HG03342 (cell line): ENCODE measurements around the gene KIFC3.
"Not testable (repeated sequence)": the region's sequence is repeated elsewhere in the genome, so short reads cannot be mapped to it uniquely, and the experiment has no call there.

Experiments used
- ATAC-seq: cut with Tn5 transposase; IDR thresholded peaks from one replicate; pipeline ENCODE4 v1.9.1; 2021; ENCODE audit warnings: mild to moderate bottlenecking, moderate library complexity; ENCODE audit not compliant: unreplicated experiment

Gene KIFC3, protein sequence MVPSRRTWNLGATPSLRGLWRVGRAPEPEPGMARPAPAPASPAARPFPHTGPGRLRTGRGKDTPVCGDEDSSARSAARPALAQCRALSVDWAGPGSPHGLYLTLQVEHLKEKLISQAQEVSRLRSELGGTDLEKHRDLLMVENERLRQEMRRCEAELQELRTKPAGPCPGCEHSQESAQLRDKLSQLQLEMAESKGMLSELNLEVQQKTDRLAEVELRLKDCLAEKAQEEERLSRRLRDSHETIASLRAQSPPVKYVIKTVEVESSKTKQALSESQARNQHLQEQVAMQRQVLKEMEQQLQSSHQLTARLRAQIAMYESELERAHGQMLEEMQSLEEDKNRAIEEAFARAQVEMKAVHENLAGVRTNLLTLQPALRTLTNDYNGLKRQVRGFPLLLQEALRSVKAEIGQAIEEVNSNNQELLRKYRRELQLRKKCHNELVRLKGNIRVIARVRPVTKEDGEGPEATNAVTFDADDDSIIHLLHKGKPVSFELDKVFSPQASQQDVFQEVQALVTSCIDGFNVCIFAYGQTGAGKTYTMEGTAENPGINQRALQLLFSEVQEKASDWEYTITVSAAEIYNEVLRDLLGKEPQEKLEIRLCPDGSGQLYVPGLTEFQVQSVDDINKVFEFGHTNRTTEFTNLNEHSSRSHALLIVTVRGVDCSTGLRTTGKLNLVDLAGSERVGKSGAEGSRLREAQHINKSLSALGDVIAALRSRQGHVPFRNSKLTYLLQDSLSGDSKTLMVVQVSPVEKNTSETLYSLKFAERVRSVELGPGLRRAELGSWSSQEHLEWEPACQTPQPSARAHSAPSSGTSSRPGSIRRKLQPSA

DNA sequence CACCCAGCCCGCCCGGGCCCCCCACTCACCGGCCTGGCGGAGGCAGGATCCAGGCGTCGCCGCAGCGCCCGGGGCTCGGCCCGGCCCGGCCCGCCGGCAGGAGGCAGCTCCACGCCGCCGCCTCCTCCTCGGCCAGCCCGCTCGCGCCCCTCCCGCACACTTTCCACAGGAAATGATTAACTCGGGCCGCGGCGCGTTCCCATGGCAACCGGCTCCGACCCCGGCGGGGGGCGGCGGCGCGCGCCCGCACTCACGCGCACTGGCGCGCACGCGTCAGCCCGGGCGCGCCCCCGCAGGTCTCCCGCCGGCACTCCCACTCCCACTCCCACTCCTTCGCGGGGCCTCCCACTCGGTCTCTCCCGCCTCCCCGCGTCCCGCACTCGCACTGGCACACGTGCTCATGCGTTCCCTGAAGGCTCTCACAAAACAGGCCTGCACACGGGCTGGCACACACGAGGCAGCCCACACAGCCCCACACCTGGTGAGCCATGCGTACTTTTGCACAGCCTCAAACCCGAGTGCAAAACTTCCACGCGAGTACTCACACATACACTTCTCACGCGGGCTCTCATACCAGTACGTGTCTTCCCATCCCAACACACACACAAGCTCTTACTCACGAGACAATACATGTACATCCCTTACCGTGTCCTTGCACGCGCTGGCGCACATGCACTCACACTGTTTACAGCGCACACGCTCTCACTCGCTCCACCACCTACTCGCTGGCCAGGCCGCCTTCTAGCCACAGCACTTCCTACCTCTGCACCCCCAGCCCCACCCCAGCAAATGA, at the start of gene KIFC3:
TSS of gene KIFC3 (minus strand) at position 151 of the 793 bp plus-strand sequence. CDS start 4,248 bp downstream, outside the sequence.
- ATAC-seq = no peak

DNA sequence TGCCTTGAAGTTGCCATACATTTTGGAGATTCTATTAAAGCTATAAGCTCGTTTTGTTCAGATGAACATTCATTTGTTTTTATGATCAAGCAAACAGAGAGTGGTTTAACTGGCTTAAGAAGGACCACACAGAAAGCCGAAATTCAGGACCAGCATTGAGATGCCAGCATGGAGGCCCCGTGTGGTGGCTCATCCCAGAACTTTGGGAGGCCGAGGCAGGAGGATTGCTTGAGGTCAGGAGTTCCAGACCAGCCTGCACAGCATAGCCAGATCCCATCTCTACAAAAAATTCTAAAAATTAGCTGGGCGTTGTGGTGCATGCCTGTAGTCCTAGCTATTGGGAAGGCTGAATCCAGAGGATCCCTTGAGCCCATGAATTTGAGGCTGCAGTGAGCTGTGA, 45.9 kb upstream of the KIFC3 start:
- ATAC-seq = no peak

DNA sequence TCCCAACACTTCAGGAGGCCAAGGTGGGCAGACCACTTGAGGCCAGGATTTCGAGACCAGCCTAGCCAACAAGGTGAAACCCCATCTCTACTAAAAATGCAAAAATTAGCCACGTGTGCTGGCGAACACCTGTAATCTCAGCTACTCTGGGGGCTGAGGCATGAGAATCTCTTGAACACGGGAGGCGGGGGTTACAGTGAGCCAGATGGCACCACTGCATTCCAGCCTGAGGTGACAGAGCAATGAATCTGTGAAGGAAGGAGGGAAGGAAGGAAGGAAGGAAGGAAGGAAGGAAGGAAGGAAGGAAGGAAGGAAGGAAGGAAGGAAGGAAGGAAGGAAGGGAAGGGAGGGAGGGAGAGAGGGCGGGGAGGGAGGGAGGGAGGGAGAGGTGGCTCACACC, 44.6 kb upstream of the KIFC3 start:
- ATAC-seq = not testable (repeated sequence)

DNA sequence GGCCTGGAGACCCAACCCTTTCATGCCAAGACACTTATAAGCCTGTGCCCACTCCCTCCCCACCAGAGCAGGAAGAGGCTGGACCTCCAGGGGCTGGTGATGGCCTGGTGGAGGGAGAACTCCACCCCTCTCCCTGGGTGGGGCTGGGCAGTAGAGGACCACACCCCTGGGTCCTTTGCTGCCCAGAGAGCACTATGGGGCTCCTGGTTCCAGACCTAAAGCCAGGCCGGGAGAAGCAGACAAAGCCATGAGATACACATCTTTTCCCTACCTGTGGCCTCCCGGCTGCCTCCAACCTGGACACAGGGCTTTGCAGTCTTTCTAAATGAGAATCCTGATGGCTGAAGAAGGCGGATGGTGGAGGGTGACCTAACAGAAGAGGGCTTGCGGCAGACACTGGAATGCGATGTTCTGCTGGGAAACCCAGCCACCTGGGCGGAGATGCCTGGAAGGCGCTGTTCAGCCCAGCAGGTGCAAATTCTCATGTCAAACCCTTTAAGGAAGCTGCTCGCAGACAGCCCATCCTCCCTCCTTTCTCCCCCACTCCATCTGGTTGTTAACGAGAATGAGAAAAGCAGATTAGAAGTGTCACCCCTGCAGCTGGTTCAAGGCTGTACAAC, 43.9 kb upstream of the KIFC3 start:
- ATAC-seq = no peak

DNA sequence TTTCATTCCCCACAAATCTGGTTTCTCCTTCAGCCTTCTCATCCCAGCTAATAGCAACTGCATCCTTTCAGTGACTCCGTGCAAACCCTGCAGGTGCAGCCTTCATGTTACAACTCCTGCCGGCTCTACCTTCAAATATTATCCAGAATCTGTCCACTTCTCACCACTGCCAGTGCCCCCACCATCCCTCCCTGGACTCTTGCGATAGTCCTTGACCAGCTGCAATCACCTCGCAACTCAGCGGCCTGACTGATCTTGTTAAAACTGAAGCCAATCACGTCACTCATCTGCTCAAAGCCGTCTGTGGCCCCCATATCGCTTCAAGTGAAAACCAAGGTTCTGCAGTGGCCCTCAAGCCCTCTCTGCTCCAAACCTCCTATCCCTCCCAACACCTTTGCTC, 42.8 kb upstream of the KIFC3 start:
- no peak for ATAC-seq

DNA sequence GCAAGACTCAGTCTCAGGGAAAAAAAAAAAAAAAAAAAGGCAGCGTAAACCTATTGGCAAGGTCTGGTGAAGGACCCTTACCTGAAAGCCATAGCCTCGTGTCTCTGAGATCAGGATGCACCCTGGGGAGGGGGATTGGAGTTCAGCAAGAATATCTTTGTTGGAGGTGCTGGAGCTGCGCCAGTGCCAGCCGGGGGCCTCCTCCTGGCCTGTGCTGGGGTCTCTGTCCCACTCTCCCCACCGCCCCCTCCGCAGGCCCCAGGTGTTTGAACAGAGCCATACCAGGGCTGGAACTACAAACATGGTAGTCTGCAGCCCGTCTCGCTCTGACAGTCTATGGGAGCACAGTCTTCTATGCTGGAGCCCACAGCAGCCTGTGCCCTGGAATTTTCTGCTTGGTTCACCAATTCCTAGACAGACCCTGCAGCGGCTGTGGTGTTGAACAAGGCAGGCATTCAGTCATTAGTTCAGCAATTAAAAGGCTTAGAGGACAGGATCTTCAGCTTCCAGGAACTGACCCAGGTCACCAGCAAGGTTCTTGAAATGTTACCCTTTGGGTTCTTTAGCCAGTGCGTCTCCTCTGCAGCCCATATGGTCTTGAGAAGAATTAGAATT, 42.2 kb upstream of the KIFC3 start:
- no peak for ATAC-seq

DNA sequence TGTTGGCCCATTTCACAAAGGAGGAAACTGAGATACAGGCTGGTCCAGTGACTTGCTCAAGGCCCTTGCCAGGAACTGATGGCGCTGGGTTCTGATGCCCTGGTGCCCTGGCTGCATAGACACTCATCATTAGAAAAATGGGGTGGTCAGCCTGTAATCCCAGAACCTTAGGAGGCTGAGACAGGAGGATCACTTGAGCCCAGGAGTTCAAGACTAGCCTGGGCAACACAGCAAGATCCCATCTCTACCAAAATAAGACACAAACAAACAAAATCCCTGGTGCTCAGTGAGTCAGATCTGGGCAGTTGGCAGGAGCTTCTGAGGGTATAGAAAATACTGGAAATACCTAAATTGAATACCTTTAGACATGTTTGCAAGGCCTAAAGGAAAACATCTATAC, 41.1 kb upstream of the KIFC3 start:
- ATAC-seq = no peak

DNA sequence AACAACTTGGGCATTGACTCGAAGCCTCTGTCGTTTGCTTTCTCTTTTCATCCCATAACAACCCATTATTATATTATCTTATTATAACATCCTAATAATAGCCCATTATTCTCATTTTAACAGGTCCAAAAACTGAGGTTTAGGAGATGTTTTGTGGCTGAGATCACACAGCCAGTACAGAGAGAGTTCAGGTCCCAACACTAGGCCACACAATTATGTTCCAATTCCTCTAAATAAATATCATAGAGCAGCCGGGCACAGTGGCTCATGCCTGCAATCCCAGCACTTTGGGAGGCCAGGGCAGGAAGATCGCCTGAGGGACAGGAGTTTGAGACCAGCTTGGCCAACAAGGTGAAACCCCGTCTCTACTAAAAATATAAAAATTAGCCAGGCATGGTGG, 40.3 kb upstream of the KIFC3 start:
- ATAC-seq = no peak

DNA sequence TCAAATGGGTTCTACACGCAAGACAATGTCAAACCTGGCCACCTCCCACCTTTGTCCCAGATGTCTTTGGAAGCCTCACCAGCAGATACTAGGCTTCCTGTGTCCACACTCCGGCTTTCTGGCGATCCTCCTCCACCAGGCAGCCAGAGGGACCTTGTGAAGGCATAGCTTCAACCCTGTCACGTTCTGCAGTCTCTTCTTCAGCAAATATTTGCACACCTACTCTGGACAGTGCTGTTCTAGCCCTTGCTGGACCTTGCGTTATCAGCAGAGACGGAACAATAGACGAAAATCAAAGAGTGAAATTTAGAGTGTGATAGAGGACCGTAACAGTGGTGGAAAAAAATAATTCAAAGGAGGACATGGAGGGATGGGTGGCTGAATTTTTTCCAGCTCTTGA, 38.5 kb upstream of the KIFC3 start:
- ATAC-seq = no peak

DNA sequence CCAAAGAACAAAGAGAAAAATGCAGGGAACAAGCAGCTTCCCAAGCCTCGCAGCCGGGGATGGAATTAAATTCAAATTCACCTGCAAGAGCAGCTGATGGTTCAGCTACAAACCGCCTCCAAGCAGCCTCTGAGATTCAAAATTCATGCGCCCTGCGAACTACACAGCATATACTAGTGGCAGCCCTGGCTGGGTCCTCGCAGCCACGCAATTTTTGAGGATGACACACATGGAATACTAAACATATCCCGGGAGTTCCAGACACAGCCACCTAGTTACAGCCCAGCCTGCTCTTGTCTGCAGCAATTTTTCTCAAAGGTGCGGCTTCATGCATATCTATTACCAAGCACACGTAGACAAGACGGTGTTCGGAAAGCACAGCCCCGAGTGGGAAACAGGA, 35.9 kb upstream of the KIFC3 start:
- no peak for ATAC-seq

DNA sequence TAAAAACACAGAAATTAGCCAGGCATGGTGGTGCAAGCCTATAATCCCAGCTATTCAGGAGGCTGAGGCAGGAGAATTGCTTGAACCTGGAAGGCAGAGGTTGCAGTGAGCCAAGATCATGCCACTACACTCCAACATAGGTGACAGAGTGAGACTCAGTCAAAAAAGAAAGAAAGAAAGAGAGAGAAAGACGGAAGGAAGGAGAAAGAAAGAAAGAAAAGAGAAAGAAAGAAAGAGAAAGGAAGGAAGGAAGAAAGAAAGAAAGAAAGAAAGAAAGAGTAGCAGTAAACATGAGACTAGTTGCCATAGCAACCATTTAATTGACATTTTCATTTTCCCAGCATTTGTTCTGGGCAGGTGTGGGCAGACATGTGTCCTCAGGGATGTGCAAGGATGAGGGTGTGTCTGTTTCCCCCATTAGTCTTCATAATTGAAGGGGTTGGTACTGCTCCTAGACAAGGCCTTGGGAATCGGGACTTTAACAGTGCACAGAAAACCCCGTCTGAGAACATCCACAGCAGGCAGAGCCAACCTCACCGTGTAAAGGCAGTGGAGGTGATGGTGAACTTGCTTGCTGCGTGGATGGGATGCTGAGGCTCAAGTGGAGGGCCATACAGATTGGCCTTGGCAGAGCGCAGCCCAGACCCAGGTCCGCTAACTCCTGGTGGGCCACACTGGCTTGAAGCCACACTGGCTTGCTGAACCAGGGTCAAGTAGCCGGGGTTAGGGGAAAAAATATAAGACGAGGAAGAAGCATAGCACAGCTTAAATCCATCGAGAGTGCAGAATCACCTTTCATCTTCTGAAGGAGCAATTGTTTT, 35.2 kb upstream of the KIFC3 start:
- ATAC-seq = no peak

DNA sequence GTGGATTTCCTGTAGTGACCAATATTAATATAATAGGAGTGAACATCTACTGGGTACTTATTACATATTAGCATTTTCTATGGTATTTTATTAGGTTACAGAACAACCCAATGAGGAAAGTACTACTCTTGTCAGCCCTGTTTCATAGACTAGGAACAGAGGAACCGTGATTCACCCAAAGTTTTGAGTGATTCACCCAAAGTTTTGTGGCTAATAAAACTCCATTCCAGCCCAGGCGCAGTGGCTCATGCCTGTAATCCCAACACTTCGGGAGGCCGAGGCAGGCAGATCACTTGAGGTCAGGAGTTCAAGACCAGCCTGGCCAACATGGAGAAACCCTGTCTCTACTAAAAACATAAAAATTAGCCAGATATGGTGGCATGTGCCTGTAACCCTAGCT, 33.1 kb upstream of the KIFC3 start:
- not testable (repeated sequence) for ATAC-seq

DNA sequence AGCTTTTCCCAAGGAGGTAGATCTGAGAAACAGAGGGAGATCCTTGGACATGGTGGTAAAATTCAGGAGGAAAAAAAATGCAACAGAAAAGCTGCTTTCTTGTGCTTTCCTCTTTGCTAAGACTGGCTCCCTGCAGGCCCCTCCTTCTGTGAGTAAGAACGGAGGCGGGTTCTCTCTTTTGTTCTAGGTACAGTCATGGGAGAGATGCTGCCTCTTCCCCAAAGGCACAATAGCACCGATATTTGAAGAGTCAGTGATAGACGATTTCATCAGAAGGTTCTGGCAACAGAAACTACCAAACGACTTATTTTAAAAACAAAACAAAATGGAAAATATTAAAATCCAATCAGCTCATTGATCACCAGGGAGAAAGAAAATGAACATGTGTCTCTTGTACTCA, 32.6 kb upstream of the KIFC3 start:
- no peak for ATAC-seq

DNA sequence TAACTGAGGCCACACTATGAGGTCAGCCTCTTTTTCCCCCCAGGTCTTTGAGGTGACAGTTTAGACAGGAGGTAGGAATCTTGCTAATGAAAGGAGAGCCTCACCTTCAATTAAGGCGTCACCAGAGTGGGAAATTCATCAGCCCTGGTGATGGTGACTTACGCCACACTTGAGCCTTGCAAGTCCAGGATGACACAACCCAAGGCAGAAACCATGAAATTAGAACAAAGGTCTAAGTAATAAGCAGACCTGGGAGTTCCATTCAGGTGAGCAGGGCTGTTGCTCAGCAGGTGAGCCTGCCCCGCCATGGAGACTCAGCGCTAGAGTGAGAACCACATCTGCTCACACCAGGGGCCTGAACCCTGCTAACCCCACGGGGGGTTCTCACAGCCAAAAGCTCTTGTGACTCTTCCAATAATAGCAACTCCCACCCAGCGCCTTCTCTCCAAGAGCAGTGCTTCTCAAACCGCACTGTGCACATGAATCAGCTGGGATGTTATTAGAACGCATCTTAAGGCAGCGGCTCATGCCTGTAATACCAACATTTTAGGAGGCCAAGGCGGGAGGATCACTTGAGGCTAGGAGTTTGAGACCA, 28.7 kb upstream of the KIFC3 start:
- ATAC-seq = no peak

DNA sequence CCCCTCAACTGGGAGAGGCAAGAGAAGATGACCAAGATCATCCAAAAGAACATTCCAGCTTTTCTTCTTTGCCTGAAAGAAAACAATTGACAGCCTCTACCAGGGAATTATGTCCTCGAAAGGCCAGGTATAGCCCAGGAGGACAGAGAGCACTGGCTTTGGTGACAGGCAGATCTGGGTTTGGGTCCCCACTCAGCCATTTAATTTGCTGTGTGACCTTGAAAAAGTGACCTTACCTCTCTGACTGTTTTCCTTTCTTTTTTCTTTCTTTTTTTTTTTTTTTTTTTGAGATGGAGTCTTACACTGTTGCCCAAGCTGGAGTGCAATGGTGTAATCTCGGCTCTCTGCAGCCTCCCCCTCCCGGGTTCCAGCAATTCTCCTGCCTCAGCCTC, 27.7 kb upstream of the KIFC3 start:
- no peak for ATAC-seq

DNA sequence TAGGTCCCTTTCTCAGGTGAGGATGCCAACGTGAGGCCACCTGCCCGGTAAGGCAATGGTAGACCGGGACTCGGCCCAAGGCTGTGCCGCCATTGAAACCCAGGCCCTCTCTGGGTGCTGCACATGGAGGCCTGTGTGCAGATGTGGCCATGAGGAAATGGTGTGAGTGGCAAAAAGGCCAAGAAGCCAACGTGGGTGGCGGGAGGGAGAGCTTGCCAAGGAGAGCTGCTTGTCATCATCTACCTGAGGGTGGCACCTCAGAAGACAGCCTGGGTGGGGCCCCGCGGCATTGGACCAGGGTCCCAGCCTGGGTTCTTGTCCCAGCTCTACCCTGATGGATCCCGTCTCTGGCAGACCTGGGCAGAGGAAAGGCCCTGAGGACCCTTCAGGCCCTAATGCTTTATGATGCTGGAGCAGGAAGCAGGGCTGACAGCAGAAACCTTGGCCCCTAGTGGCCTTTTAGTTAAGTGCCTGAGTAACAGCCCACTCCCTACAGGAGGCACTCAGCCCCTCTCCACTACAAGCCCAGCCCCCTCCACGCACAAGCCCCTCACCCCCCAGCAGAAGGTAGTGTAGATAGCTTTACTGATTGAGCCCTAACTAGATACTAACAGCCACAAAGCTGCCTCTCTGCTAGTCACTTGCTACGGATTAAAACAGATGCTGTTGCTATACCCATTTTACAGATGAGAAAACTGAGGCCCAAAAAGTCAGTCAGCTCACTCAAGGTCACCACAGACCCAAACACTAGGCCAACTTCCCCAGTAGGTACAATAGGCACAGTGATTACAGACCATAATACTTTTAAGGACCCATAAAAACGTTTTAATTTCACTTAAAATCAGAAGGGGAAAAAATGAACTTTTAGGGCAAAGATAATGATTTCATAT, 26.2 kb upstream of the KIFC3 start:
- no peak for ATAC-seq

DNA sequence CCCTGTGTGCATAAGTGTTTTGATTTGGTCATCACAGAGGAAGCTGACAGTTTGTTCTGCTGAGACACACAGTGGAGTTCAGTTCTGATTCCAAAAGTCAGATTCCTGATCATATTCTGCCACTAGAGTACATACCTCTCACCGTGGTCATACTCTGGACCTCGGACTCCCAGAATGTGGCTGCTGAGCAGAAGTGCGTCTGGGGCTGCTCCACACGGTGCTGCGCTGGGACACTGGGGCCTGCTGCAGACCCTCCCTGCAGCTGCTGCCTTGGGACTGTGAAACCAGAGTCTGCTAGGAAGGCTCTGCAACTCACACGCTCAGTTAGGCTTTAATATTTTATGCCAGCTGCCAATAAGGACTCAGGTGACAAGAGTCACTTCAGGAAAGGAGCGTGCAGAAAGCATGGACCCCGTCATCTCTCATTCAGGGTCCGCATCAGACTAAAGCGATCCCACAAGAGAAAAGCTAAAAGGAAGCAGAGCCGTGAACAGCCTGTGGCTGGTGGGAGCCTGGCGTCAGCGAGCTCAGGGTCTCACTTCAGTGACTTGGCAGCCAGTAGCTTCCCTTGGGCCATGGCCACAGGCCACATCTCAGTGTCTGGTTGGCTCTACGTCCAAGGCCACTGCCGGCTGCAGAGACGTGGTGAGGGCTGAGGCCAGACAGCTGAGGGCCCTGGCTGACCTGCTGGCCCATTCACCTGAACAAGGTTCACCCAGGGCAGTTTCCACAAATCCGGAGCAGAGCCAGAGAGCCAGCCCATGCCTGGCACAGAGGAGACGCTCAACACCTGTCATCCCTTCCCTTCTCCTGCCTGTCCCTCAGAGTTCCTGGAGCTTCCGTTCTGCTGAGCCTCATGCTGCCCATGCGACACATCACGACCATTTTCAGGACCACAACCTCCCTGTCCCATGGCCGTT, 24.7 kb upstream of the KIFC3 start:
- ATAC-seq = no peak
